HG03139 (cell line): ENCODE data around the gene VCY.
"Not testable (repeated sequence)": the region's sequence is repeated elsewhere in the genome, so short reads cannot be mapped to it uniquely, and the experiment has no call there.

Source experiments
- ATAC-seq: cut with Tn5 transposase; IDR thresholded peaks from one replicate; pipeline ENCODE4 v1.9.1; 2021; ENCODE audit not compliant: unreplicated experiment

VCY gene

GRCh38 chrY:13986373-13986772 lies at the start of gene VCY:
VCY (minus strand) TSS chrY:13986473; CDS start chrY:13986440, 33 bp downstream.
- not testable (repeated sequence) for ATAC-seq

- ATAC-seq, result not testable (repeated sequence)
Observed at GRCh38 chrY:14030395-14030794, 44.1 kb upstream of the VCY start.

- ATAC-seq, result not testable (repeated sequence)
Observed at GRCh38 chrY:14011916-14012315, 25.6 kb upstream of the VCY start.

GRCh38 chrY:13942406-13942805 lies 43.9 kb downstream of the VCY start:
- not testable (repeated sequence) for ATAC-seq
